NB4 (cell line): Measurements from ENCODE around the gene BMPER.

ENCODE experiments used
- DNase-seq: peaks from one replicate; pipeline ENCODE4 v3.0.0; 2010; ENCODE audit warnings: low read depth
- H3K4me3 ChIP-seq: one replicate; pipeline ENCODE4 v1.5.1; 2011; ENCODE audit warnings: mild to moderate bottlenecking, low read depth, low read length, moderate library complexity
- MYC ChIP-seq: IDR thresholded peaks from 2 replicates; pipeline ENCODE4 v1.6.1; 2011; ENCODE audit warnings: low read depth, low read length
- POLR2A ChIP-seq: IDR thresholded peaks from 2 replicates; pipeline ENCODE4 v1.6.1; 2011; ENCODE audit warnings: mild to moderate bottlenecking; ENCODE audit not compliant: insufficient read length; ENCODE audit errors: extremely low read depth
- TF ChIP-seq, protein P1 (sequence below): IDR thresholded peaks from 2 replicates; pipeline ENCODE4 v1.6.1; 2011; ENCODE audit warnings: low read depth, low read length
- TF ChIP-seq, protein P2 (sequence below): IDR thresholded peaks from one replicate; pipeline ENCODE4 v1.5.1; 2012; ENCODE audit warnings: low read depth, low read length

BMPER gene

DNA sequence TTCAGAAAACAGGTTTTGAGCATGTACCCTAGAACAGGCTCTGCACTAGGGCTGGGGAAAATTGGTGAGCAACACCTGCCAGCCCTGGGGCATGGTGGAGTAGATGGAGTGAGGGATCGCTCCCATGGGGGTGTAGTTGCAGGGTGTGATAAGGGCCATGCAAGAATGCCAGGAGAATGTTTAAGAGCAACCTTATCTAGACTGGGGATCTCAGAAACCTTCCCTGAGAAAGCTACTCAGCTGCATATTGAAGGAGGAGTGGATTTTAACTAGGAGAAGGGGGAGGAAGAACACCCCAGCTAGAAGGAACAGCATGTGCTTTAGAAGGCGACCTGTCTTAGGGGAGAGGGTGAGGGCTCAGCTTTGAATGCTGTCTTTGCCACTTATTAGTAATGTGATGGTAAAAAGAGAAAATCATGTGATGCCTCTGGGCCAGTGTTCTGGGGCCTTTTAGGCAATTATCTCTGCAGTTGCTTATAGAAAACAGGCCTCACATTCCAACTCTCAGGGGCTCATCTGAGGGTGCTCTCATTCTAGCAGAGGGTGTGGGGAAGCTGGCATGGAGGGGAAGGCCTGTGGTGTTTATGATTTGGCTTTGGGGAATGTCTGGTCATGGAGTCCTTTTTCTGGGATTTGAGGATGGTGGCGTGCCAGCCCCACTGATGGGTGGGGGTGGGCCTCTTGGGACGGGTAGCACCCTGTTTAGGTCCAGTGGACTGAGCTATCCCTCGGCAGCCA is 225.4 kb downstream of the BMPER start:
- TF ChIP-seq MYC = no peak
- TF ChIP-seq POLR2A = no peak
- TF ChIP-seq, protein P1, sequence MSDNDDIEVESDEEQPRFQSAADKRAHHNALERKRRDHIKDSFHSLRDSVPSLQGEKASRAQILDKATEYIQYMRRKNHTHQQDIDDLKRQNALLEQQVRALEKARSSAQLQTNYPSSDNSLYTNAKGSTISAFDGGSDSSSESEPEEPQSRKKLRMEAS = no peak
- TF ChIP-seq, protein P2, sequence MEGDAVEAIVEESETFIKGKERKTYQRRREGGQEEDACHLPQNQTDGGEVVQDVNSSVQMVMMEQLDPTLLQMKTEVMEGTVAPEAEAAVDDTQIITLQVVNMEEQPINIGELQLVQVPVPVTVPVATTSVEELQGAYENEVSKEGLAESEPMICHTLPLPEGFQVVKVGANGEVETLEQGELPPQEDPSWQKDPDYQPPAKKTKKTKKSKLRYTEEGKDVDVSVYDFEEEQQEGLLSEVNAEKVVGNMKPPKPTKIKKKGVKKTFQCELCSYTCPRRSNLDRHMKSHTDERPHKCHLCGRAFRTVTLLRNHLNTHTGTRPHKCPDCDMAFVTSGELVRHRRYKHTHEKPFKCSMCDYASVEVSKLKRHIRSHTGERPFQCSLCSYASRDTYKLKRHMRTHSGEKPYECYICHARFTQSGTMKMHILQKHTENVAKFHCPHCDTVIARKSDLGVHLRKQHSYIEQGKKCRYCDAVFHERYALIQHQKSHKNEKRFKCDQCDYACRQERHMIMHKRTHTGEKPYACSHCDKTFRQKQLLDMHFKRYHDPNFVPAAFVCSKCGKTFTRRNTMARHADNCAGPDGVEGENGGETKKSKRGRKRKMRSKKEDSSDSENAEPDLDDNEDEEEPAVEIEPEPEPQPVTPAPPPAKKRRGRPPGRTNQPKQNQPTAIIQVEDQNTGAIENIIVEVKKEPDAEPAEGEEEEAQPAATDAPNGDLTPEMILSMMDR = no peak
- H3K4me3 ChIP-seq = no peak overlapping the region
- DNase-seq = no peak

DNA sequence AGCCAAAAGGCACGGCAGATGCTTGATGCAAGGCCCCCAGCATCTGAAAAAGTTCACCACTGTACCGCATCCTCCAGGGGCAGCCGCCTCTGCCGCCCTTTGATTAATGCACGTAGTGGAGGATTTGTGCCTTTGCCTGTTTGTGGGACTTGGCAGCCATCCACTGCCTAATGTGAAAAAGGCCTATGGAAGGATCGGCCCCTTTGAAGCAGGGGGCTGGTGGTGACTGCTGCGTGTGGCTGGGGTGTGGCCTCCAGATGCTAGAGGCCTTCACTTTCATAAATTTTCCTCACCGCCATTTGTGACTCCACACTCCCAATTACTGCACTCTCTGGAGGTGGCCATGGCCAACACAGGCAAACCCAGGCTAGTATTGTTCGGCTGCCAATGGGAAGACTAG is 226.0 kb downstream of the BMPER start:
- no peak for DNase-seq
- H3K4me3 ChIP-seq = no peak overlapping the region
- TF ChIP-seq, protein P2 = no peak
- TF ChIP-seq MYC (no peak), POLR2A (no peak)
- TF ChIP-seq, protein P1 = no peak

DNA sequence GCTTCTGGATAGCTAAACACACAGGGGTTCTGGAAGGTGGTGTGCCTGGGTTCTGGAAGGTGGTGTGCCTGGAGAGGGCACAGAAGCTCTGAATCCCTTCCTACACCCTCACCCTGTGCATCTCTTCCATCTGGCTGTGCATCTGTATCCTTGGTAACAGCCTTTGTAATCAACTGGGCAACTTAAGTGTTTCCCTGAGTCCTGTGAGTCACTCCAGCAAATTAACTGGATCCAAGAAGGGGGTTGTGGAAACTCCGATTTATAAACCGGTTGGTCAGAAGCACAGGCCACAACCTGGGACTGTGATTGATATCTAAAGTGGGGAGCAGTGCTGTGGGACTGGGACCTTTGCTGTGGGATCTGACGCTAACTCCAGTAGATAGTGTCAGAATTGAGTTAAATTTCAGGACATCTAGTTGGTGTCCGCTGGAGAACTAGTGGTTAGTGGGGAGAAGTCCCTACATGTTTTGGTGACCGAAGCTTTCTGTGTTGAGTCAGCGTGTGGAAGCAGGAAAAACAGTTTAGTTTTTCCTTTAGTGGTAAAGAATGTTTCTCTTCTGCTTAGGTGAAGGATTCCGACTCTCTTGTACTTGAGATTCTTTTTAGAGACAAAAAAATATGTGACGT is 228.1 kb downstream of the BMPER start:
- no peak for DNase-seq
- H3K4me3 ChIP-seq = no peak overlapping the region
- TF ChIP-seq MYC (no peak), POLR2A (no peak)
- TF ChIP-seq, protein P2 = no peak
- TF ChIP-seq, protein P1 = no peak

DNA sequence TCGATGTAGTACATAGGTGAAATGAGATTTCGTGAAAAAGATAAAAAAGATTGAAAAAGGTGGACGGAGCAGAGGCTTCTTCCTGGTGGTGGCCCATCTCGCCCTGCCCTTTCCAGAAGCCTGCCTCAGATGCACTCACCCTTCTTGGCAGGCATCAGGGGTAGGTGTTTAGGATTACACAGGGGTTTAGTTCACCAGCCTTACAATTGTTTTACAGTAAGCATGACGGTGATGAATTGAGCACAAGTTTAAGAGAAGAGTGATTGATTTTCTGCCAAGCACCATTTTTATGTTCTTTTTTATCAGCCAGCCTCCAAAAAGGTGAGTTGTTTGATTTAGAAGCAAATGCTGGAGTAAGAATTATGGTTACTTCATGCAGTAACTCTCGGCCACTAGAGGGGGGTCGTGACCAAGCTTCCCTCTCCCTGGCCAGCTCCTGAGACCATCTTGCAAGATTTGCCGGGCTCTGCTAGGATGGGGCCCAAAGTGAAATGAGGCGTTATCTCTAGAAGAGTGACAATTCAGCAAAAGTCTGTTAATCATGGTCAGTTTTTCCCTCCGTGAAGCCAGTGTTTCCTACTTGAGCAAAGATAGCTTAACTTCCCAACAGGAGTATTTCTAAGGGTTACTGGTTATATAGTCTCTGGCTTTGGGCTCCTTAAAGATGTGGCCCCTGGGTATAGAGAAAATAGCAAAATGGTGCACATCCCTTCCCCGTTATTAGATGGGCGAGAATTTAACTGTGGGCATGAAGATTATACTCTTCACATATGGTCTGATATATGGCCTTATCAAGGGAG is 228.8 kb downstream of the BMPER start:
- no peak overlapping the region for H3K4me3 ChIP-seq
- TF ChIP-seq, protein P2 = peak; percentile 89
- TF ChIP-seq POLR2A (no peak), MYC (no peak)
- TF ChIP-seq, protein P1 = no peak
- DNase-seq = peak; percentile 76

DNA sequence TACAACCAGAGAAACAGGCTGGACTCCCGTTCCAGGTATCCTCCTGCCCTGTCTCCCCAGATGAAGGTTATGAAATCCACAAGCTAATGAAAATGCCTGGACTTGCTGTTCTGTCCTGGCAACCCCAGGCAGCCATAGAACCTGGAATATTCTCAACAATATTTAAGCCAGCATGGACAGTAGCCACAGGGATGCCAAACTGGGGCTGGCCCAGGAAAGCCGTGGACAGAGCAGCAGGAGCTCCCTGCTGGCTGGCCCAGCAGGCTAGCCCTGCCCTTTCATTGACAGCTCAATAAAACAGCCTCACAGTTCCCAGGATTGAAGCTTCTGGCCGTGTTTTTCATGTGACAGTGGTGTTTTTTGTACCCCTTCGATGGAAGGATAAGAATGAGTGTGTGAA is 230.6 kb downstream of the BMPER start:
- TF ChIP-seq, protein P1 = no peak
- TF ChIP-seq POLR2A = no peak
- TF ChIP-seq, protein P2 = no peak
- no peak for TF ChIP-seq MYC
- no peak overlapping the region for H3K4me3 ChIP-seq
- DNase-seq = no peak
